GM12878 (cell line): ENCODE measurements around the gene CPSF3. TPM values are rescaled to one million over a fixed set of nuclear protein-coding genes. Genes with fewer than 3 reads are reported as not detected.

Source experiments
- BRCA1 ChIP-seq: IDR thresholded peaks from 2 replicates; pipeline ENCODE4 v1.6.1; 2011; ENCODE audit warnings: low read depth, low read length, improper control_type of control experiment
- CREM ChIP-seq: IDR thresholded peaks from 2 replicates; pipeline ENCODE4 v1.6.1; 2014; ENCODE audit warnings: antibody characterized with exemption, low read depth
- EP300 ChIP-seq, 2 experiments: fragments of 150-350 bp in 1 of 2; IDR thresholded peaks; 2 replicates each; pipeline ENCODE4 v1.6.1; 2011 to 2012; ENCODE audit warnings: low read depth in 2 of 2, low read length in 2 of 2, borderline replicate concordance in 1 of 2, improper control_type of control experiment in 1 of 2, inconsistent platforms in 1 of 2; ENCODE audit not compliant: control insufficient read depth in 1 of 2
- IKZF1 ChIP-seq: fragments of 450-650 bp; conservative IDR thresholded peaks from 2 replicates; pipeline ENCODE4 v1.6.1; 2017; ENCODE audit warnings: antibody characterized with exemption, mild to moderate bottlenecking
- JUNB ChIP-seq: IDR thresholded peaks from 2 replicates; pipeline ENCODE4 v1.6.1; 2016; ENCODE audit warnings: antibody characterized with exemption, mild to moderate bottlenecking
- NFIC ChIP-seq: IDR thresholded peaks from 2 replicates; pipeline ENCODE4 v1.6.1; 2012; ENCODE audit warnings: low read depth, mild to moderate bottlenecking, inconsistent platforms, low read length, moderate library complexity
- NR2C2 ChIP-seq: IDR thresholded peaks from 2 replicates; pipeline ENCODE4 v1.6.1; 2011; ENCODE audit warnings: borderline replicate concordance, low read depth; ENCODE audit not compliant: control insufficient read depth, insufficient read length
- NR2F1 ChIP-seq: fragments of 450-650 bp; conservative IDR thresholded peaks from 2 replicates; pipeline ENCODE4 v1.6.1; 2017; ENCODE audit warnings: mild to moderate bottlenecking
- RB1 ChIP-seq: fragments of 450-650 bp; formaldehyde crosslinking; IDR thresholded peaks from 2 replicates; pipeline ENCODE4 v1.6.1; 2017; ENCODE audit warnings: mild to moderate bottlenecking, borderline replicate concordance
- SUPT20H ChIP-seq: IDR thresholded peaks from 2 replicates; pipeline ENCODE4 v1.6.1; 2011; ENCODE audit warnings: low read depth, mild to moderate bottlenecking, low read length, moderate library complexity, borderline replicate concordance; ENCODE audit not compliant: control insufficient read depth
- TCF7 ChIP-seq: IDR thresholded peaks from 2 replicates; pipeline ENCODE4 v1.6.1; 2014; ENCODE audit warnings: antibody characterized with exemption, borderline replicate concordance
- ZZZ3 ChIP-seq: IDR thresholded peaks from 2 replicates; pipeline ENCODE4 v1.6.1; 2011; ENCODE audit warnings: low read depth; ENCODE audit not compliant: control insufficient read depth, insufficient read length
- polyA plus RNA-seq, 11 experiments: library from polyadenylated mRNA; depleted of rRNA in 4 of 11; unstranded in 6 of 11; stranded (reverse) in 5 of 11; fragments of >200 nt; fragmentation: Nextera tagmentation in 4 of 11; fragmentation: Illumina TruSeq in 1 of 11; extraction: Ambion mirVana in 4 of 11; extraction: Trizol in 1 of 11; gene quantifications; 1 replicate in 1 of 11; 2 replicates in 10 of 11; pipeline versions ENCODE4 v1.2.1 to v1.2.3, GENCODE V29; 2011 to 2016; ENCODE audit warnings: inconsistent platforms in 2 of 11, missing spikeins in 2 of 11, low read depth in 1 of 11
- total RNA-seq, 4 experiments: library from RNA; depleted of rRNA in 3 of 4; stranded (reverse); fragments of >200 nt in 3 of 4; fragmentation: Illumina TruSeq in 1 of 4; extraction: Trizol in 1 of 4; gene quantifications; 2 replicates each; pipeline versions ENCODE4 v1.2.1 to v1.2.3, GENCODE V29; 2013 to 2021
- TF ChIP-seq, protein P1 (sequence below): fragments of 450-650 bp; formaldehyde crosslinking; IDR thresholded peaks from 2 replicates; pipeline ENCODE4 v1.5.0; 2022; ENCODE audit warnings: mild to moderate bottlenecking, missing genetic modification characterization
- TF ChIP-seq, protein P2 (sequence below): fragments of 450-650 bp; IDR thresholded peaks from 2 replicates; pipeline ENCODE4 v1.6.1; 2018; ENCODE audit warnings: mild to moderate bottlenecking, low read depth, moderate library complexity; ENCODE audit not compliant: partially characterized antibody
- TF ChIP-seq, protein P3 (sequence below): fragments of 450-650 bp; IDR thresholded peaks from 2 replicates; pipeline ENCODE4 v1.6.1; 2014; ENCODE audit warnings: mild to moderate bottlenecking
- TF ChIP-seq, protein P4 (sequence below): IDR thresholded peaks from 2 replicates; pipeline ENCODE4 v1.6.1; 2011; ENCODE audit warnings: low read depth, low read length, improper control_type of control experiment, borderline replicate concordance
- TF ChIP-seq, protein P5 (sequence below): fragments of 450-650 bp; conservative IDR thresholded peaks from 2 replicates; pipeline ENCODE4 v1.6.1; 2017; ENCODE audit warnings: mild to moderate bottlenecking, moderate library complexity
- TF ChIP-seq, protein P6 (sequence below): fragments of 450-650 bp; IDR thresholded peaks from 2 replicates; pipeline ENCODE4 v1.6.1; 2017; ENCODE audit warnings: borderline replicate concordance

CPSF3 gene
- total and polyA plus RNA-seq, 10 of the 15 experiments (the other 5 are each of a cell fraction or from before 2014, with no cell fraction given) = 34.5 to 108 (median 76.1) TPM

DNA sequence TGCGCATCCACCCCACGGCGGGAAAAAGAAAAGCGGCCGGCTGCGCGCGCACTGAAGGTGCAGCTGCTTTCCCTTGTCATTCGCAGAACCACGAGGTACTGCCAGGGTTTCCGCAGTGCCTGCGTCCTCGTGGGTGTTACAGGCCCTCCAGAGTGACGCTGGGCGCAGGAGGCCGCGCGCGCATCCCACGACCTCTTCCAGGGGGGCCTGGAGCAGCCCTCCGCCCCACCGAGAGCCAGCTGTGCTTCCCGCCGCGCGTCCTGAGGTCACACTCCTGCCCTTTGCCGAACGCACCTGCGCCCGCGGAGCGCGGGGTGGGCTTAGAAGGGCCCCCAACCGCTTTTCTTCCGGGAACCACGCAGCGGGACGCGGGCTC is 50.5 kb downstream of the CPSF3 start (continued):
- TF ChIP-seq, protein P1, sequence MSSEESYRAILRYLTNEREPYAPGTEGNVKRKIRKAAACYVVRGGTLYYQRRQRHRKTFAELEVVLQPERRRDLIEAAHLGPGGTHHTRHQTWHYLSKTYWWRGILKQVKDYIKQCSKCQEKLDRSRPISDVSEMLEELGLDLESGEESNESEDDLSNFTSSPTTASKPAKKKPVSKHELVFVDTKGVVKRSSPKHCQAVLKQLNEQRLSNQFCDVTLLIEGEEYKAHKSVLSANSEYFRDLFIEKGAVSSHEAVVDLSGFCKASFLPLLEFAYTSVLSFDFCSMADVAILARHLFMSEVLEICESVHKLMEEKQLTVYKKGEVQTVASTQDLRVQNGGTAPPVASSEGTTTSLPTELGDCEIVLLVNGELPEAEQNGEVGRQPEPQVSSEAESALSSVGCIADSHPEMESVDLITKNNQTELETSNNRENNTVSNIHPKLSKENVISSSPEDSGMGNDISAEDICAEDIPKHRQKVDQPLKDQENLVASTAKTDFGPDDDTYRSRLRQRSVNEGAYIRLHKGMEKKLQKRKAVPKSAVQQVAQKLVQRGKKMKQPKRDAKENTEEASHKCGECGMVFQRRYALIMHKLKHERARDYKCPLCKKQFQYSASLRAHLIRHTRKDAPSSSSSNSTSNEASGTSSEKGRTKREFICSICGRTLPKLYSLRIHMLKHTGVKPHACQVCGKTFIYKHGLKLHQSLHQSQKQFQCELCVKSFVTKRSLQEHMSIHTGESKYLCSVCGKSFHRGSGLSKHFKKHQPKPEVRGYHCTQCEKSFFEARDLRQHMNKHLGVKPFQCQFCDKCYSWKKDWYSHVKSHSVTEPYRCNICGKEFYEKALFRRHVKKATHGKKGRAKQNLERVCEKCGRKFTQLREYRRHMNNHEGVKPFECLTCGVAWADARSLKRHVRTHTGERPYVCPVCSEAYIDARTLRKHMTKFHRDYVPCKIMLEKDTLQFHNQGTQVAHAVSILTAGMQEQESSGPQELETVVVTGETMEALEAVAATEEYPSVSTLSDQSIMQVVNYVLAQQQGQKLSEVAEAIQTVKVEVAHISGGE (CRISPR knock-in tag) = no peak
- TF ChIP-seq, protein P2, sequence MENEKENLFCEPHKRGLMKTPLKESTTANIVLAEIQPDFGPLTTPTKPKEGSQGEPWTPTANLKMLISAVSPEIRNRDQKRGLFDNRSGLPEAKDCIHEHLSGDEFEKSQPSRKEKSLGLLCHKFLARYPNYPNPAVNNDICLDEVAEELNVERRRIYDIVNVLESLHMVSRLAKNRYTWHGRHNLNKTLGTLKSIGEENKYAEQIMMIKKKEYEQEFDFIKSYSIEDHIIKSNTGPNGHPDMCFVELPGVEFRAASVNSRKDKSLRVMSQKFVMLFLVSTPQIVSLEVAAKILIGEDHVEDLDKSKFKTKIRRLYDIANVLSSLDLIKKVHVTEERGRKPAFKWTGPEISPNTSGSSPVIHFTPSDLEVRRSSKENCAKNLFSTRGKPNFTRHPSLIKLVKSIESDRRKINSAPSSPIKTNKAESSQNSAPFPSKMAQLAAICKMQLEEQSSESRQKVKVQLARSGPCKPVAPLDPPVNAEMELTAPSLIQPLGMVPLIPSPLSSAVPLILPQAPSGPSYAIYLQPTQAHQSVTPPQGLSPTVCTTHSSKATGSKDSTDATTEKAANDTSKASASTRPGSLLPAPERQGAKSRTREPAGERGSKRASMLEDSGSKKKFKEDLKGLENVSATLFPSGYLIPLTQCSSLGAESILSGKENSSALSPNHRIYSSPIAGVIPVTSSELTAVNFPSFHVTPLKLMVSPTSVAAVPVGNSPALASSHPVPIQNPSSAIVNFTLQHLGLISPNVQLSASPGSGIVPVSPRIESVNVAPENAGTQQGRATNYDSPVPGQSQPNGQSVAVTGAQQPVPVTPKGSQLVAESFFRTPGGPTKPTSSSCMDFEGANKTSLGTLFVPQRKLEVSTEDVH = no peak
- TF ChIP-seq, protein P3, sequence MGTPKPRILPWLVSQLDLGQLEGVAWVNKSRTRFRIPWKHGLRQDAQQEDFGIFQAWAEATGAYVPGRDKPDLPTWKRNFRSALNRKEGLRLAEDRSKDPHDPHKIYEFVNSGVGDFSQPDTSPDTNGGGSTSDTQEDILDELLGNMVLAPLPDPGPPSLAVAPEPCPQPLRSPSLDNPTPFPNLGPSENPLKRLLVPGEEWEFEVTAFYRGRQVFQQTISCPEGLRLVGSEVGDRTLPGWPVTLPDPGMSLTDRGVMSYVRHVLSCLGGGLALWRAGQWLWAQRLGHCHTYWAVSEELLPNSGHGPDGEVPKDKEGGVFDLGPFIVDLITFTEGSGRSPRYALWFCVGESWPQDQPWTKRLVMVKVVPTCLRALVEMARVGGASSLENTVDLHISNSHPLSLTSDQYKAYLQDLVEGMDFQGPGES = no peak
- TF ChIP-seq CREM (0 out of 2 replicates have a peak, but pooled peaks have one; percentile 29), JUNB (no peak), EP300 (IDR thresholded peaks at IDR 0.05; ENCODE audit: borderline replicate concordance in 1 of 2, control insufficient read depth in 1 of 2, low read depth in 2 of 2, low read length in 2 of 2) (no peak), NR2F1 (peak; percentile 47; the same call in 1 of the 2 replicates), ZZZ3 (no peak), BRCA1 (no peak), RB1 (peak; percentile 11; the same call in 1 of the 2 replicates), NFIC (no peak), SUPT20H (no peak), TCF7 (no peak), IKZF1 (no peak), NR2C2 (no peak)
- TF ChIP-seq, protein P4, sequence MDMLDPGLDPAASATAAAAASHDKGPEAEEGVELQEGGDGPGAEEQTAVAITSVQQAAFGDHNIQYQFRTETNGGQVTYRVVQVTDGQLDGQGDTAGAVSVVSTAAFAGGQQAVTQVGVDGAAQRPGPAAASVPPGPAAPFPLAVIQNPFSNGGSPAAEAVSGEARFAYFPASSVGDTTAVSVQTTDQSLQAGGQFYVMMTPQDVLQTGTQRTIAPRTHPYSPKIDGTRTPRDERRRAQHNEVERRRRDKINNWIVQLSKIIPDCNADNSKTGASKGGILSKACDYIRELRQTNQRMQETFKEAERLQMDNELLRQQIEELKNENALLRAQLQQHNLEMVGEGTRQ = no peak
- TF ChIP-seq, protein P5, sequence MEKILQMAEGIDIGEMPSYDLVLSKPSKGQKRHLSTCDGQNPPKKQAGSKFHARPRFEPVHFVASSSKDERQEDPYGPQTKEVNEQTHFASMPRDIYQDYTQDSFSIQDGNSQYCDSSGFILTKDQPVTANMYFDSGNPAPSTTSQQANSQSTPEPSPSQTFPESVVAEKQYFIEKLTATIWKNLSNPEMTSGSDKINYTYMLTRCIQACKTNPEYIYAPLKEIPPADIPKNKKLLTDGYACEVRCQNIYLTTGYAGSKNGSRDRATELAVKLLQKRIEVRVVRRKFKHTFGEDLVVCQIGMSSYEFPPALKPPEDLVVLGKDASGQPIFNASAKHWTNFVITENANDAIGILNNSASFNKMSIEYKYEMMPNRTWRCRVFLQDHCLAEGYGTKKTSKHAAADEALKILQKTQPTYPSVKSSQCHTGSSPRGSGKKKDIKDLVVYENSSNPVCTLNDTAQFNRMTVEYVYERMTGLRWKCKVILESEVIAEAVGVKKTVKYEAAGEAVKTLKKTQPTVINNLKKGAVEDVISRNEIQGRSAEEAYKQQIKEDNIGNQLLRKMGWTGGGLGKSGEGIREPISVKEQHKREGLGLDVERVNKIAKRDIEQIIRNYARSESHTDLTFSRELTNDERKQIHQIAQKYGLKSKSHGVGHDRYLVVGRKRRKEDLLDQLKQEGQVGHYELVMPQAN = peak; percentile 72; the same call in 1 of the 2 replicates
- TF ChIP-seq, protein P6, sequence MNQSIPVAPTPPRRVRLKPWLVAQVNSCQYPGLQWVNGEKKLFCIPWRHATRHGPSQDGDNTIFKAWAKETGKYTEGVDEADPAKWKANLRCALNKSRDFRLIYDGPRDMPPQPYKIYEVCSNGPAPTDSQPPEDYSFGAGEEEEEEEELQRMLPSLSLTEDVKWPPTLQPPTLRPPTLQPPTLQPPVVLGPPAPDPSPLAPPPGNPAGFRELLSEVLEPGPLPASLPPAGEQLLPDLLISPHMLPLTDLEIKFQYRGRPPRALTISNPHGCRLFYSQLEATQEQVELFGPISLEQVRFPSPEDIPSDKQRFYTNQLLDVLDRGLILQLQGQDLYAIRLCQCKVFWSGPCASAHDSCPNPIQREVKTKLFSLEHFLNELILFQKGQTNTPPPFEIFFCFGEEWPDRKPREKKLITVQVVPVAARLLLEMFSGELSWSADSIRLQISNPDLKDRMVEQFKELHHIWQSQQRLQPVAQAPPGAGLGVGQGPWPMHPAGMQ = no peak
